Aorta (tissue), 5 donors: ENCODE results near the gene MRPL2. TPM values are rescaled to one million over a fixed set of nuclear protein-coding genes. Genes with fewer than 3 reads are reported as not detected.

Experiments
- ATAC-seq: fragments of 200-7000 bp; cut with Tn5 transposase; one replicate; pipeline ENCODE4 v1.9.1; 2022; ENCODE audit warnings: moderate library complexity; ENCODE audit not compliant: low FRiP score
- DNase-seq, 2 donors: peaks; one replicate each; pipeline ENCODE4 v3.0.0-alpha.2; 2020
- H3K27ac ChIP-seq, 2 donors: one replicate each; pipeline ENCODE4 v1.5.1; 2013; ENCODE audit warnings: low read length in 2 of 2, mild to moderate bottlenecking in 2 of 2, moderate library complexity in 2 of 2, control low read depth in 1 of 2, inconsistent platforms in 1 of 2, low read depth in 1 of 2
- H3K27me3 ChIP-seq, 2 donors: one replicate each; pipeline ENCODE4 v1.6.1; 2013; ENCODE audit warnings: control low read depth in 1 of 2, low read length in 1 of 2, mild to moderate bottlenecking in 1 of 2, moderate library complexity in 1 of 2; ENCODE audit not compliant: insufficient read depth in 2 of 2, control insufficient read depth in 1 of 2
- H3K36me3 ChIP-seq, 2 donors: one replicate each; pipeline ENCODE4 v1.6.1; 2013; ENCODE audit warnings: control low read depth in 1 of 2, low read length in 1 of 2, mild to moderate bottlenecking in 1 of 2; ENCODE audit not compliant: insufficient read depth in 2 of 2, control insufficient read depth in 1 of 2
- H3K4me1 ChIP-seq, 2 donors: one replicate each; pipeline ENCODE4 v1.6.1; 2013; ENCODE audit warnings: low read length in 2 of 2, control low read depth in 1 of 2, mild to moderate bottlenecking in 1 of 2, moderate library complexity in 1 of 2; ENCODE audit not compliant: insufficient read depth in 2 of 2, control insufficient read depth in 1 of 2
- H3K4me3 ChIP-seq, 2 donors: one replicate each; pipeline ENCODE4 v1.5.1; 2013; ENCODE audit warnings: low read length in 2 of 2, control low read depth in 1 of 2, mild to moderate bottlenecking in 1 of 2
- H3K9me3 ChIP-seq: one replicate; pipeline ENCODE4 v1.6.1; 2013; ENCODE audit warnings: mild to moderate bottlenecking, low read length; ENCODE audit not compliant: control insufficient read depth
- WGBS, 2 donors: extraction: QIAGEN DNeasy Blood & Tissue Kit; methylation state at CpG; one replicate each; pipeline ENCODE4 v1.1.7; 2013; 5-methylcytosine and 5-hydroxymethylcytosine counted together
- intact Hi-C, 2 donors: fragments of 100-400 bp; cut with DNase I; formaldehyde crosslinking; loops; one replicate each; pipeline versions ENCODE4 v1.14.2 to v1.15.0; 2022
- polyA plus RNA-seq, 2 donors: library from polyadenylated mRNA; stranded (reverse); fragments of 200-250 nt; gene quantifications; one replicate each; pipeline ENCODE4 v1.2.3, GENCODE V29; 2013
- total RNA-seq, 2 donors: library from RNA; stranded (reverse); fragmentation: NEBNext Ultra II Directional; extraction: Animal tissue kit (Norgen Biotek cat#: 25700); gene quantifications; one replicate each; pipeline ENCODE4 v1.2.1, GENCODE V29; 2021
- donor health status: healthy with polysubstance abuse.
- donor health status: Bipolar disorder and iron deficiency.
- donor health status: DM: no; HTN: no; CAD: no.
- donor health status: DM: no; HTN: no; CAD: no.
- donor health status: DM: yes; HTN: yes; CAD: no.

The MRPL2 gene
- total and polyA plus RNA-seq, 4 donors = 29.3 to 55.2 (median 32.0) TPM

DNA sequence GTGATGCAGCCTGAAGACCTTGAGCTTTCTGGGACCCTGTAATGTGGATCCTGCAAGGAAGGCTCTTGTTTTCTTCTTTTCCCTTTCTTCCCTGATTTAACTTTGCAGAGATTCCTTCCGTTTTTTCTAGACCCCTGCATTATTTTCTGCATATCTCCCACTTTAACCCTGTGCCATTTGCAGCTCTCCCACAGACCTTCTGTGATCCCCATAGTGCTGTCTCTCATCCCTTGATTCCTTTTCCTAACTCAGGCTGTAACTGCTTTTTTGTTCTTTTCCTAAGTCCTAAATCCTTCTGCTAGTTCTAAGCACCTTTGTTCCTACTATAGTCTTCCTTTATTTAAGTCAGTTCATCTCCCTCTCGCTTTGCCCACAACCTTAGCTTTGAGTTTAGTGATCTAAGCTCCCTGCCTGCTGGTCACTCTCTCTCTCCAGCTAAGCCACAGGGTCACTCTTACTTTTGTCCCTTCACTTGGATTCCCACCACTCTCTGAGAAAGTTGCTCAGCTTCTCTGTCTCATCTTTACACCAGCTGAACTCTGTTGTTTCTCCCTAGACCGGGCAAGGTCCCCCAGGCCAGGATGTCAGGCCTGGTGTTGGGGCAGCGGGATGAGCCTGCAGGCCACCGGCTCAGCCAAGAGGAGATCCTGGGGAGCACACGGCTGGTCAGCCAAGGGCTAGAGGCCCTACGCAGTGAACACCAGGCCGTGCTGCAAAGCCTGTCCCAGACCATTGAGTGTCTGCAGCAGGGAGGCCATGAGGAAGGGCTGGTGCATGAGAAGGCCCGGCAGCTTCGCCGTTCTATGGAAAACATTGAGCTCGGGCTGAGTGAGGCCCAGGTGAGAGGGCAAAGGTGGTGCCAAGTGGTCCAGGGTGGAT, 1.8 kb upstream of the MRPL2 start:
- DNase-seq (no peak), ATAC-seq (no peak)
- H3K27me3 ChIP-seq = no peaks in the 10 kb centered on the region
- intact Hi-C loops = no loop called here
- peaks cover 0 to under 1% of the 10 kb centered on the region in 2 donors for H3K36me3 ChIP-seq
- H3K27ac ChIP-seq = no peak overlapping the region
- H3K4me3 ChIP-seq = no peak overlapping the region
- H3K4me1 ChIP-seq = no peaks in the 10 kb centered on the region
- no peaks in the 10 kb centered on the region for H3K9me3 ChIP-seq
- WGBS, 2 donors = 84 to 85% methylated on average over 12 of the region's 12 CpGs

DNA sequence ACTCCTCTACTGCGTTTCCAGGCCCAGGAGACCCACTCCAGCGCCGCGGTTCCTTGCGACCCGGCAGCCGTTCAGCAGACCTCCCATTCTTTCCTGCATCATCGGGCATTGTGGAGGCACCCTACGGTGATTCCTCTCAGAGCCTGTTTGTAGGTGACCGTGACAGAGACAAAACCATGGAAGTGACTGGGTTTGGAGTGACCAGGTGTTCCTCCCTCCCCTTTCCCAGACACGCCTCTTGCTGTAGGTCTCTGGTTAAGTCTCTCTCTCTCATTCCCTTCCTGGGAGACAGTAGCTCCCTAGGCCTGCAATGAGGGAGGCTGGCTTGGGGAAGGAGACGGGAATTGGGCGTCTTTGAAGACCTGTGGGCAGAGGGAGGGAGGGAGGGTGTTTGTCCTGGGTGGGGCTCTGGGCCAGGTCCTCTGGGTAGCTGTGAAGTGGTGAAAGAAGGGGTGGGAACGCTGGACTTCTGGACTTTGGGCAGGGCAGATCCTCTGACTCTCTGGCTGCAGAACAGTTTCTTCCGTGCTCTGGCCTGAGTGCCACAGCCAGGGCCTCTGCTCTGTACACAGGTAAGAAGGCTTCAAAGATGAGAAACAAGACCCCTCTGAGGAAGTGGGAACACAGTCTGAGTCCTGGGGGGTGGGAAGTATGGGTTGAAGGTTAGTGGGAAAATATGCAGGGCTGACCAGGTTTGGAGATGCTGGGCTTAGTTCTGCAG, 960 bp upstream of the MRPL2 start:
- no peak for DNase-seq
- ATAC-seq = peak; percentile 2

DNA sequence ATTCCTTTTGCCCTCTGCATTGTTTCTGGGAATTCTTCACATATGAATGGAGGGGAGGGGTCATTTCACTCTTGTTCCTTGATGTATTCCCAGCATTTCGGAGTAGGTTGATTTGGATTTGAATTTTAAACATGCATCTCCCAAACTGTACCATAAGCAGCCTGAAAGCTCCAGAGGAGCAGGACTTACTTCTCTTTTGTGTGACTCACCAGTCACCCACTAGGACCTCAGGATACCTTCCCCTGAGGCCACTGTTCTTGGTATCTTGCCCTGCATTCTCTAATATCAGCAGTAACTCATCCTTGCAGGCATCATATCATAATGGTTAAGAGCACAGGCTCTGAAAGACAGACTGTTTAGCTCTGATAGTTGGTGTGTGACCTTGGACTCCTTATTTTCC, 703 bp downstream of the MRPL2 start:
- Histone ChIP-seq H3K36me3 (peaks cover 0 to 3% of the 10 kb centered on the region in 2 donors), H3K27me3 (no peaks in the 10 kb centered on the region), H3K9me3 (no peaks in the 10 kb centered on the region), H3K4me1 (no peaks in the 10 kb centered on the region), H3K4me3 (peak overlapping the region; percentile 69 to 79), H3K27ac (no peak overlapping the region)
- no peak for DNase-seq
- intact Hi-C loops = no loop called here
- ATAC-seq = no peak
- WGBS, 2 donors = 69 to 74% methylated on average over 1 of the region's 1 CpG

More for the DNA sequence above, 960 bp upstream of the MRPL2 start:
- Histone ChIP-seq H3K27me3 (no peaks in the 10 kb centered on the region), H3K4me1 (no peaks in the 10 kb centered on the region), H3K4me3 (peak overlapping the region; percentile 11 to 71), H3K9me3 (no peaks in the 10 kb centered on the region), H3K36me3 (peaks cover 0 to 3% of the 10 kb centered on the region in 2 donors), H3K27ac (peak overlapping the region in 1 of 2 donors; percentile 23)
- intact Hi-C loops = no loop called here
- WGBS, 2 donors = 2% methylated on average over 14 to 15 of the region's 15 CpGs

DNA sequence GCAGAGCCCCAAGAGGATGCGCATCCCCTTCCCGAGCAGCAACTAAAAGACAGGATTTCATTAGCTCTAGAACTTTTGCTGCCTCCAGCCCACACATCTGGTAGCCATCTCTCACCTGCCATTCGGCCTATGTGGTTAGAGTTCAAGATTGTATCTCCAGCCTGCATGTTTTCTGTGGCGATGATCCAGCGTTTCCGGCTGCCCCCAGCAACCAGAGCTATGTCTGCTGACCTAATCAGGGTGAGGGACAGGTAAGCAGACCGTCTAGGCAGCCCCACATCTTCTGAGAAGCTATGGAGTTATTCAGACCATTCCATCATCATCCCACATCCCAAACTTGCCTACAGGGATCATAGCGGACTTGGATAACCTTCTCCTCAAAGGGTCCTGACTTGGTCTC, 3.3 kb downstream of the MRPL2 start:
- ATAC-seq (no peak), DNase-seq (no peak)
- no peak overlapping the region for H3K27ac ChIP-seq
- H3K27me3 ChIP-seq = no peaks in the 10 kb centered on the region
- H3K4me3 ChIP-seq = no peak overlapping the region
- intact Hi-C loops = loop anchor here in 1 of 2 donors (2.0 kb wide), 1 partner anchor 41 kb away; the partner anchor contains the start of gene KLHDC3
- WGBS, 2 donors = 73 to 77% methylated on average over 8 of the region's 8 CpGs
- peaks cover 0 to 3% of the 10 kb centered on the region in 2 donors for H3K36me3 ChIP-seq
- H3K9me3 ChIP-seq = no peaks in the 10 kb centered on the region
- no peaks in the 10 kb centered on the region for H3K4me1 ChIP-seq

DNA sequence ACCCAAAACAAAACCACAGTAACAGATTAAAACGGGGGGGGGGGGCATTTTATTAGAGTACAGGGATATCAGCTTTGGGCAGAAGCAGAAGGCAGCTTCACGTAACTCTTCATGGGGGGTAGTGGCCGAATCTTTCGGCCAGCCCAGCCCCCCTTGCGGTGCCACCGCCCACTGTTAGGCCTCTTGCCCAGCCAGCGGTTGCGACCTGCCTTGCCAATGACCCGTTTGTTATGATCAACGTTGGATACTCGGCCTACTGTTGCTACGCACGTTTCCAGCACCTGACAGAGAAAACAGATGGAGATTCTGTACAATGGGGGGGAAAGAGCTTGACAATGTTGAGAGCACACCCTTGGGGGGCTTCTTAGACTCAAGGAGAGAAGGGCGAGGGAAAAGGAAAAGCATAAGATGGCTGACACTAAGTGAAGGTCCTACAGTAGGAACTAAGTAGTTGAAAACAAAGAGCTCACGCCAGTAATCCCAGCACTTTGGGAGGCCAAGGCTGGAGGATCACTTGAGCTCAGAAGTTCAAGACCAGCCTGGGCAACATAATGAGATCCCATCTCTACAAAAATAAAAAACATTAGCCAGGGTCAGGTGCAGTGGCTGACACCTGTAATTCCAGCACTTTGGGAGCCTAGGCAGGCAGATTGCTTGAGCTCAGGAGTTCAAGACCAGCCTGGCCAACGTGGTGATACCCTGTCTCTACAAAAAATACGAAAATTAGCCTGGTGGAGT, 4.9 kb downstream of the MRPL2 start:
- no peak for DNase-seq
- 63 to 68% methylated on average over 17 of the region's 17 CpGs for WGBS, 2 donors
- H3K27me3 ChIP-seq = no peaks in the 10 kb centered on the region
- H3K4me3 ChIP-seq = no peak overlapping the region
- intact Hi-C loops = loop anchor here in 1 of 2 donors (2.0 to 5.0 kb wide), 2 partner anchors 40 to 127 kb away; partner anchors contain the start of genes CNPY3 and KLHDC3
- no peak for ATAC-seq
- H3K27ac ChIP-seq = peak overlapping the region in 1 of 2 donors; percentile 78
- peaks cover 0 to 3% of the 10 kb centered on the region in 2 donors for H3K36me3 ChIP-seq
- H3K9me3 ChIP-seq = no peaks in the 10 kb centered on the region
- H3K4me1 ChIP-seq = no peaks in the 10 kb centered on the region

DNA sequence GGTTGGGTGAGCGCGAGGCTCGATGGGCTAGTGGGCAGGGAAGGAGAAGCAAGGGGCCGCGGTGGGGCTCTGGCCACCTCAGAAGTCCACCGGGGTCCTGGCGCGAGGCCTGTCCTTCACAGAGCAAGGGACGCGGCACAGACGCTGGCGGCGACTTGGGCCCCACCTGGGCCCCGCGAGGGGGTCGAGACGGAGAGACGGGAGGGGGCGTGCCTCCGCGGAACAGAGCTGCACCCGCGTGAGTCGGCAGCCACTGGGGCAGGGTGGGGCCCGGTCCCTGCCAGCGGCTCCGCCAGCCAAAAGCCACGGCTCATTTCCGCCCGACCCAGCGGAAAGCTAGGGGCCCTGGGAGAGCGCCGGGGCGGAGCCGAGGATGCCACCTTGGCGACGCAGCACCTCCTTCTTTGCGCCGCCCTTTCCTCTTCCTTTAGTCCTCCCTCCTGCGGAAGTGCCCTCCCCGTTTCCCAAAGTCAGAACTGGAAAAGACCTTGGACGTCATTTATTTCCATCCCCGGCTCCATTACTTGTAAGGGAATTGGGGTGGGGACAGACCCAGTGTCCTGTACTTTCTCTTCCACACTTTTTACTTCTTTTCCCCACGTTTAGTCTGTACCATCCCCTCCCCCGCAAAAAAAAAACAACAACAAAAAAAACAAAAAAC, 5.6 kb downstream of the MRPL2 start, which contains the start of gene CUL7:
Gene CUL7, minus strand, starts transcription at position 307 of the 661 bp plus-strand sequence. CDS start 1,063 bp downstream, outside the sequence.
- H3K9me3 ChIP-seq = no peaks in the 10 kb centered on the region
- WGBS, 2 donors = 2% methylated on average over 33 to 45 of the region's 45 CpGs
- intact Hi-C loops = loop anchor here (2.0 to 5.0 kb wide), 2 partner anchors 39 to 126 kb away; partner anchors contain the start of genes KLHDC3 (in 2 of the 2) and CNPY3 (in 1 of the 2)
- DNase-seq = peak; percentile 96 to 98
- peak within 1 kb of the TSS; percentile 52 to 61 for H3K4me3 ChIP-seq
- no peaks in the 10 kb centered on the region for H3K4me1 ChIP-seq
- ATAC-seq = peak; percentile 94
- peak within 1 kb of the TSS in 1 of 2 donors; percentile 82 for H3K27ac ChIP-seq
- no peaks in the 10 kb centered on the region for H3K27me3 ChIP-seq
- H3K36me3 ChIP-seq = peaks cover 0 to 5% of the 10 kb centered on the region in 2 donors

DNA sequence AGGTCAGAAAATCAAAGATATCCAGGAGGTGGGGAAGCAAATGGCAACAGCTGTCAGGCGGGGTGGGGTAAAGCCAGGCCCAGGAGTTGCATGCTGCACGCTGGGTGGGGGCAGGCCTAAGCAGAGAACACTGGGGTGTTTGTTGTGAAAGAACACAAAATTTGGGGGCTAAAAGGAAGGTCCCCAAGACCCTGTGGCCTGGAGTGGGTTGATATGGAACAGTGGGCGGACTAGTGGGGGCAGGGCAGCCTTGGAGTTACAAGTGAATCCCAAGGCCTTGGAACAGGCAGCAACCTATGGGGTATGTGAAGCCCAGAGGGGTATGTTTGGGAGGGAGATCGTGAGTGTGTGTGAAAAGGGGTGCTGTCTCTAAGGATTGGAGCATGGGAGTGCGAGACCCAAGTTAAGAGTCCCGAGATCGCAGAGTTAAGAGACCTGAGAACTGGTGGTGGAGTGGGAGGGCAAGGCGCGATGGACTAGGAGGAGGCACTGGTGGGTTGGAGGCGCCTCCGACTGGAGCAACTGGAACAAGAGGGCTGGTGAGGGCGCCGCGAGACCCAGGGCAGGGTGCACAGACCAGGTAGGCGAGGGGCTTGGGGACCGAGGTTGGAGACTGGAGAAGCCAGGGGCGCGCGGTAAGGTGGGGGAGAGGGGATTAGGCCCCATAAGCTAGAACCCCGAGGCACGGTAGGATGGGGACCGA, 6.2 kb downstream of the MRPL2 start:
- intact Hi-C loops = loop anchor here (2.0 to 5.0 kb wide), 2 partner anchors 38 to 126 kb away; partner anchors contain the start of genes CNPY3 (in 1 of the 2) and KLHDC3 (in 1 of the 2)
- no peaks in the 10 kb centered on the region for H3K27me3 ChIP-seq
- peak overlapping the region; percentile 52 to 61 for H3K4me3 ChIP-seq
- no peaks in the 10 kb centered on the region for H3K4me1 ChIP-seq
- H3K9me3 ChIP-seq = no peaks in the 10 kb centered on the region
- peaks cover 0 to 5% of the 10 kb centered on the region in 2 donors for H3K36me3 ChIP-seq
- 17% methylated on average over 22 of the region's 22 CpGs for WGBS, 2 donors
- peak overlapping the region in 1 of 2 donors; percentile 82 for H3K27ac ChIP-seq
- ATAC-seq = no peak
- DNase-seq = peak in 1 of 2 donors; percentile 81
